IPS-20b (cell line): ENCODE results near the gene SLCO1C1.
"Not testable (repeated sequence)": the region's sequence is repeated elsewhere in the genome, so short reads cannot be mapped to it uniquely, and the experiment has no call there.

Source experiments
- H3K27ac ChIP-seq: one replicate; pipeline ENCODE4 v1.5.1; 2013; ENCODE audit warnings: low read length
- H3K27me3 ChIP-seq: 2 replicates; pipeline ENCODE4 v1.6.1; 2013; ENCODE audit warnings: mild to moderate bottlenecking, low read length, inconsistent platforms; ENCODE audit not compliant: insufficient read depth
- H3K36me3 ChIP-seq: 2 replicates; pipeline ENCODE4 v1.6.1; 2013; ENCODE audit warnings: low read depth, mild to moderate bottlenecking, inconsistent platforms, low read length, moderate library complexity; ENCODE audit not compliant: insufficient read depth
- H3K4me1 ChIP-seq: 2 replicates; pipeline ENCODE4 v1.6.1; 2013; ENCODE audit warnings: mild to moderate bottlenecking, control low read depth, inconsistent platforms, low read length, moderate library complexity; ENCODE audit not compliant: insufficient read depth
- H3K4me3 ChIP-seq: 2 replicates; pipeline ENCODE4 v1.5.1; 2013; ENCODE audit warnings: mild to moderate bottlenecking, low read length, inconsistent platforms
- H3K9ac ChIP-seq: 2 replicates; pipeline ENCODE4 v1.6.1; 2013; ENCODE audit warnings: low read depth, mild to moderate bottlenecking, inconsistent platforms, low read length, moderate library complexity
- H3K9me3 ChIP-seq: 2 replicates; pipeline ENCODE4 v1.6.1; 2013; ENCODE audit warnings: mild to moderate bottlenecking, low read depth, low read length, inconsistent platforms; ENCODE audit not compliant: insufficient read depth

Gene SLCO1C1

DNA sequence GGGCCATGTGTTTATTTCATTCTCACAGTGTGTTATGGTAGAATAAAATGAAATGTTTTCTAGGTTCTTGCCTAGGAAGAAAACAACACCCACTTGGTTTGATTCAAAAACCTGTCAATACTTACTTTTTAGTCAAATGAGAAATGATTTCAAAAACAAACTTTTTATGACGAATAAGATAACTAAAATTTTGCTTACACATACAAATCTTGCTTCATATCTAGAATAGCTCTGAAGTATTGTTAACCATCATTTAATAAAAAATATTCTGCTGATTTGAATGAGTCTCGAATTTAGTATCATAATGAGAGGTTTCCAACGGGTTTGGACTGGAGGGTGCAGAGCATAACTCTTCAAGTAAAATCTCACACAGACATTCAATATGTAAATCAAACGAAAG, 23.2 kb downstream of the SLCO1C1 start:
- Histone ChIP-seq H3K27ac (no peak overlapping the region), H3K9ac (no peak overlapping the region), H3K36me3 (no peaks in the 10 kb centered on the region), H3K27me3 (no peaks in the 10 kb centered on the region), H3K4me1 (0 out of 2 replicates have a peak, but pooled peaks cover 3% of the 10 kb centered on the region), H3K4me3 (no peak overlapping the region), H3K9me3 (no peaks in the 10 kb centered on the region)

DNA sequence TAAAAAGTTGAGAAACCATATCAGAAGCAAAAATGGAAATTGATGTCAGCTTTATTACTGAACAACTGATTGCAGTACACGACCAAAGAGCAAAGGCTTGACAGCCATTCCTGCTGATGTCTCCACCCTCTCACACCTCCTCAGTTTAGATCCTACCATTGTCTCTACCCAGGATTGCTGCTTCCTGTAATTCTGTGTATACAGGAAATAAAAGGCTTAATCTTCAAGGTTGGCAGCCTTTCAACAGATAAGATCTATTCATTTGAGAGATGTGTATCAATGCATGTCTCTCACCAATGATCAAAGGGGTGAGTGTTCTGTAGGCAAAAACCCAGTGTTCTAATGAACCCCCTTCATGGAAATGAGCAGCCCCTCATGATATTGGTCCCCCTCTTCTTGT, 27.0 kb downstream of the SLCO1C1 start:
- Histone ChIP-seq H3K4me3 (no peak overlapping the region), H3K27me3 (no peaks in the 10 kb centered on the region), H3K27ac (no peak overlapping the region), H3K4me1 (no peaks in the 10 kb centered on the region), H3K9me3 (no peaks in the 10 kb centered on the region), H3K36me3 (no peaks in the 10 kb centered on the region), H3K9ac (no peak overlapping the region)

DNA sequence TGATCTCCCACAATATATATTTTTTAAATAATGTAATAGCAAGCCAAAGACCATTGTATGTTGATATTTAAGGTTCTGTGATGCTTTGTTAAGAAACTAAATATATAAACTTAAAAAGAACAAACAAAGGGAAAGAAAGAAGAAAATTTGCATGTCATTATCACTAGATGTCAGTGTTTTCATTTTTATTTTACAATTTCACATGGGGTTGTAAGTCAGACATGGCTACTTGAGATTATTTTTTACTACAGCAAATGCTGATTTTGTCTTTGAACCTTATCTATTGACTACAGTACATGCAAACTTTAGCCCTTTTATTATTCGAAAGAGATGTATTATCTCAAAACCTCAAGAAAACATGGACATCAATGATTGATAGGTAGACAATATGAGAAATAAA, 36.1 kb downstream of the SLCO1C1 start:
- Histone ChIP-seq H3K27ac (no peak overlapping the region), H3K9me3 (no peaks in the 10 kb centered on the region), H3K36me3 (no peaks in the 10 kb centered on the region), H3K4me1 (no peaks in the 10 kb centered on the region), H3K4me3 (no peak overlapping the region), H3K9ac (no peak overlapping the region), H3K27me3 (no peaks in the 10 kb centered on the region)

DNA sequence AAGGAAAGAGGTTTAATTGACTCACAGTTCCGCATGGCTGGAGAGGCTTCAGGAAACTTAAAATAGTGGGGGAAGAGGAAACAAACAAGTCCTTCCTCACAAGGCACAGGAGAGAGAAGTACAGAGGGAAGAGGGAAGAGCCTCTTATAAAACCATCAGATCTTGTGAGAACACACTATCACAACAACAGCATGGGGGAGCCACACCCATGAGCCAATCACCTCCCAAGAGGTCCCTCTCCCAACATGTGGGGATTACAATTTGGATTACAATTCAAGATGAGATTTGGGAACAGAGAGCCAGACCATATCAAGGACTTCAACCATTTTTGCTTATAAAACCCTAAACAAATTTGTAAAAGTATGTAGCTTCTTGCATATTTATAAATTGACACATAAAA, 45.8 kb downstream of the SLCO1C1 start:
- Histone ChIP-seq H3K4me3 (no peak overlapping the region), H3K36me3 (no peaks in the 10 kb centered on the region), H3K9me3 (no peaks in the 10 kb centered on the region), H3K4me1 (no peaks in the 10 kb centered on the region), H3K27ac (no peak overlapping the region), H3K9ac (no peak overlapping the region), H3K27me3 (no peaks in the 10 kb centered on the region)

DNA sequence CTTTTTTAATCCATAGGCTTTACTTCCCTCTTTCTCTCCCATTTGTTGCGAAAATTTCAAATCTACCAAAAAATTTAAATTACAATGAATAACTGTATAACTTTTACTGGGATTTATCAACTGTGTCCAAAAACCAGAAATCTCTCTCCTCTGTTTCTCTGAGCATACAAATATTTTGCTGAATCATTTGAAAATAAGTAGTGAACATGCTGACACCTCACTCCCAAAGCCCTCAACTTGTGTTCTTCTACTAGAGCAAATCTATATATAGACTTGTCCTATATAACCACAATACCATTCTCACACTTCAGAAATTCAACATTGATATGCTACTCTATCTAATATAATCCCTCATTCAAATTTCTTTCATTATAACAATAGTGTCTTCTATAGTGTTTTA, 53.1 kb downstream of the SLCO1C1 start:
- no peaks in the 10 kb centered on the region for H3K9me3 ChIP-seq
- H3K9ac ChIP-seq = no peak overlapping the region
- no peaks in the 10 kb centered on the region for H3K4me1 ChIP-seq
- no peaks in the 10 kb centered on the region for H3K27me3 ChIP-seq
- no peaks in the 10 kb centered on the region for H3K36me3 ChIP-seq
- no peak overlapping the region for H3K4me3 ChIP-seq
- H3K27ac ChIP-seq = no peak overlapping the region

DNA sequence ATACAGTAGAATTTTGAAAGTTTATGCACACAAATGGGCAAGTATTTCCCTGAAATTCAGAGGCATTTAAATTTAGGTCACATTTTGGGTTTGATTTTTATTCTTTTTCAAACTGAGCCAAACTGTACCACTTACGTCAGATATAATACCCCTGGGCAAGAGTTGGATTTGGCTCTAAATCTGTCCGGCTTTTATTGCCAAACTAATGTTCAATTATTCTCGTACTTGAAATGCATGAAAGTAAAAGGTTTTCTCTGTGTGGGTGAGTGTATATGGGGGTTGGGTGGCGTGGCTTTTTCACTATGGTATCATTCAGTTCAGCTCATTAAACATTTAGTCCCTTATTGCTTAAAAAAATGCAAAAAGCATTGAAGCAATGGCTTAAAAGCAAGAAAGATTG, 55.9 kb downstream of the SLCO1C1 start:
- H3K27me3 ChIP-seq = no peaks in the 10 kb centered on the region
- no peak overlapping the region for H3K4me3 ChIP-seq
- H3K27ac ChIP-seq = no peak overlapping the region
- no peaks in the 10 kb centered on the region for H3K36me3 ChIP-seq
- H3K4me1 ChIP-seq = no peaks in the 10 kb centered on the region
- H3K9me3 ChIP-seq = no peaks in the 10 kb centered on the region
- H3K9ac ChIP-seq = no peak overlapping the region

DNA sequence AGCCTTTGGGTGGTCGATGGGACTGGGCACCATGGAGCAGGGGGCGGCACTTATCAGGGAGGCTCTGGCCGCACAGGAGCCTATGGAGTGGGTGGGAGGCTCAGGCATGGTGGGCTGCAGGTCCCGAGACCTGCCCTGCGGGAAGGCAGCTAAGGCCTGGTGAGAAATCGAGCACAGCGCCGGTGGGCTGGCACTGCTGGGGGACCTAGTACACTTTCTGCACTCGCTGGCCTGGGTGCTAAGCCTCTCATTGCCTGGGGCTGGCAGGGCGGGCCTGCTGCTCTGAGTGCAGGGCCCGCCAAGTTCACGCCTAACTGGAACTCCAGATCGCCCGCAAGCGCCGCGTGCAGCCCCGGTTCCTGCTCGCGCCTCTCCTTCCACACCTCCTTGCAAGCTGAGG, 82.3 kb downstream of the SLCO1C1 start:
- no peak overlapping the region for H3K27ac ChIP-seq
- H3K9ac ChIP-seq = no peak overlapping the region
- no peaks in the 10 kb centered on the region for H3K9me3 ChIP-seq

DNA sequence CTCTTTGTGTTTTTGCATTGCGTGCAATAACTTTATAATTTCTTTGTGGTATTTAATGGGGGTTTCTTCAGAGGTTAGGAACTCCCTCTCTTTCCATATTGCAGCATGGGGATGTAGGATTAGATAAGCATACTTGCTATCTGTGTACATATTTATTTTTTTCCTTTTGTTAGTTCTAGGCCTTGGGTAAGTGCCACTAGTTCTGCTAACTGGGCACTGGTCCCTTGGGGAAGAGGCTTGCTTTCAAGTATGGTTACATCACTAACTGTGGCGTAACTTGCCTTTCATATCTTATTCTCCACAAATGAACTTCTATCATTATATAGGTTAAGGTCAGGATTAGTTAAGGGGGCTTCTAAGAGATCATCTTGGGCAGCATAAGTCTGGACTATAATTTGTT, 83.8 kb downstream of the SLCO1C1 start:
- Histone ChIP-seq H3K4me3 (no peak overlapping the region), H3K36me3 (no peaks in the 10 kb centered on the region), H3K27ac (no peak overlapping the region), H3K9ac (no peak overlapping the region), H3K27me3 (no peaks in the 10 kb centered on the region), H3K4me1 (no peaks in the 10 kb centered on the region), H3K9me3 (no peaks in the 10 kb centered on the region)

More for the DNA sequence above, 82.3 kb downstream of the SLCO1C1 start:
- Histone ChIP-seq H3K4me3 (no peak overlapping the region), H3K36me3 (no peaks in the 10 kb centered on the region), H3K4me1 (no peaks in the 10 kb centered on the region), H3K27me3 (no peaks in the 10 kb centered on the region)

DNA sequence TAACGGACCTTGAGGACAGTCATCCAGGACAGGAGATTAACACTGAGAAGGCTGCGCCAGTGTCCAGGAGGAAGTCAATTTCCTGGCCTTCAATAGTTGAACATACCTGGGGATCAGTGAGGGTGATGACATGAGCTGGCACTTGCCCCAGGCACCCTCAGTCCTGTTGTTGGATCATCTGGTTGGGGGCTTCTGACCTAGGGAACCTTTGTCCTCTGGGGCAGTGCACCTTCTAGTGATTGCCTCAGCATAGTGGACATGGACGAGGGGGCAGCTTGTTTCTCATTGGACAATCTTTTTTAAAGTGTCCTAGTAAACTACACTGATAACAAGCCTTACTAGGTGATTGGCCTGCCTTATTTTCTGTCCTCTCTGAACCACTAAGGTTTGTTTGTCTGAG, 84.8 kb downstream of the SLCO1C1 start:
- H3K27me3 ChIP-seq, H3K9ac ChIP-seq: not testable (repeated sequence)

DNA sequence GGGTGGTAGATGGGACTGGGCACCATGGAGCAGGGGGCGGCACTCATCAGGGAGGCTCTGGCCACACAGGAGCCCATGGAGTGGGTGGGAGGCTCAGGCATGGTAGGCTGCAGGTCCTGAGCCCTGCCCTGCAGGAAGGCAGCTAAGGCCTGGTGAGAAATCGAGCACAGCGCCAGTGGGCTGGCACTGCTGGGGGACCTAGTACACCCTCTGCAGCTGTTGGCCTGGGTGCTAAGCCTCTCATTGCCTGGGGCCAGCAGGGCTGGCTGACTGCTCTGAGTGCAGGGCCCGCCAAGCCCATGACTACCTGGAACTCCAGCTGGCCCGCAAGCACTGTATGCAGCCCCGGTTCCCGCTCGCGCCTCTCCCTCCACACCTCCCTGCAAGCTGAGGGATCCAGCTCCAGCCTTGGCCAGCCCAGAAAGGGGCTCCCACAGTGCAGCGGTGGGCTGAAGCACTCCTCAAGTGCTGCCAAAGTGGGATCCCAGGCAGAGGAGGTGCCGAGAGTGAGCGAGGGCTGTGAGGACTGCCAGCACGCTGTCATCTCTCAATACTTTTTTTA, 88.7 kb downstream of the SLCO1C1 start:
- H3K36me3 ChIP-seq, H3K9ac ChIP-seq, H3K27me3 ChIP-seq, H3K4me3 ChIP-seq, H3K9me3 ChIP-seq, H3K4me1 ChIP-seq, H3K27ac ChIP-seq: not testable (repeated sequence)

More for the DNA sequence above, 84.8 kb downstream of the SLCO1C1 start:
- not testable (repeated sequence) for H3K9me3 ChIP-seq, H3K4me1 ChIP-seq, H3K4me3 ChIP-seq, H3K27ac ChIP-seq, H3K36me3 ChIP-seq

DNA sequence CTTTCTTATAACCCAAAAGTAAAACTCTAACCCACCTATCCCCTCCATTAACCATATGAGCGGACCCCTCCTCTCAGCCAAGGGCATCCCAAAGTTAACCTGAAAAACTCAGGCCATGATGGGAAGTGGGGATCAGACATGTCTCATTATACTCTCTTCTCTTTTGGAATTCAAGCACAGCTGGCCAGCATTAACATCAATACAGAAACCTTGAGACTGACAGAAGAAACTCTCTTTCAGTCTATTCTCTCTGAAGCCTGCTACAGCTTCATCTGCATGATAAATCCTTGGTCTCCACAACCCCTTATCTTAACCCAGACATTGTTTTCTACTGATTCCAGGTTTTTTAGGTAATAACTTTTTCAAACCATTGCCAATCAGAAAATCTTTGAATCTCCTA, 97.8 kb downstream of the SLCO1C1 start:
- H3K27me3 ChIP-seq = no peaks in the 10 kb centered on the region
- no peak overlapping the region for H3K4me3 ChIP-seq
- H3K9ac ChIP-seq = no peak overlapping the region
- peaks cover 12% of the 10 kb centered on the region; the same call in 1 of the 2 replicates for H3K9me3 ChIP-seq
- H3K36me3 ChIP-seq = no peaks in the 10 kb centered on the region
- H3K4me1 ChIP-seq = no peaks in the 10 kb centered on the region
- no peak overlapping the region for H3K27ac ChIP-seq

DNA sequence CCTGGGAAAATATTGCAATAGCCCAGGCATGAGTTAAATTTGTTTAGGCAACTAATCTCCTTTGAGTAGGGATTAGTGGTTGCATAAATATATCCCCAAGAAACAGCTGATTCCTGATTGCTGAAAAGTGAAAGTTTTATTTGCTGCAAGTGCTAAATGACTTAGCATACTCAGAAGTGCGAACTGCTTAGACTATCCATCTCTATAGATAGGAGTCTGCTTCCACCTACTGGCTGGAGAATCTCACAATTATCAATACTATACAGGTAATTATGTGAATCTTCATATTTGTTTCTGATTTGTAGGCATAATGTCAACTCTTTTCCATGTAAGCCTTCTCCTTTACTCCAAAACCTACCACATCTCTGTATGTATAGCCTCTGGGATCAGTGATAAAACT, 103.4 kb downstream of the SLCO1C1 start:
- H3K4me3 ChIP-seq = no peak overlapping the region
- no peaks in the 10 kb centered on the region for H3K27me3 ChIP-seq
- no peak overlapping the region for H3K9ac ChIP-seq
- H3K4me1 ChIP-seq = no peaks in the 10 kb centered on the region
- H3K36me3 ChIP-seq = no peaks in the 10 kb centered on the region
- no peak overlapping the region for H3K27ac ChIP-seq
- H3K9me3 ChIP-seq = no peaks in the 10 kb centered on the region; the same call in 1 of the 2 replicates

DNA sequence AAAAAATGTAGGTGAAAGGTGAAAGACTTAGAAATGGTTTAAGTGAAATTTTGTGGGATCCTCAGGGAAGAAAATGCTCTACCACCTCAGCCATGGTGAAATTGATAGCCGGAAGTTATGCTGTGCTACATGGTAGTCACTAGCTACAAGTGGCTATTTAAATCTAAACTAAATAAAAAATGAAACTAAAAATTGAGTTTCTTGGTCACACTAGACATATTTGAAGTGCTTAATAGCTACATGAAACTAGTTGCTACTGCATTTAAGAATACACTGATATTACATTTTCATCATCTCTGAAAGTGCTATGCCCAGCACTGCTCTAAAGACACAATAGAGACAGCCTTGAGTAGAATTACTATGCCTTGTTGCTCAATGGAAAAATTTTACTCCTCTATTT, 105.0 kb downstream of the SLCO1C1 start:
- no peak overlapping the region for H3K9ac ChIP-seq
- no peaks in the 10 kb centered on the region for H3K36me3 ChIP-seq
- no peaks in the 10 kb centered on the region for H3K9me3 ChIP-seq
- H3K27ac ChIP-seq = no peak overlapping the region
- H3K4me3 ChIP-seq = no peak overlapping the region
- no peaks in the 10 kb centered on the region for H3K27me3 ChIP-seq
- H3K4me1 ChIP-seq = no peaks in the 10 kb centered on the region
